Erythroblast (primary cell): ENCODE data around the gene CA12.

Source experiments
- GATA1 ChIP-seq: IDR thresholded peaks from 2 replicates; pipeline ENCODE4 v1.6.1; 2011; ENCODE audit warnings: low read depth, mild to moderate bottlenecking, control low read depth, low read length, moderate library complexity
- POLR2A ChIP-seq: IDR thresholded peaks from 2 replicates; pipeline ENCODE4 v1.6.1; 2011; ENCODE audit warnings: mild to moderate bottlenecking, low read length

DNA sequence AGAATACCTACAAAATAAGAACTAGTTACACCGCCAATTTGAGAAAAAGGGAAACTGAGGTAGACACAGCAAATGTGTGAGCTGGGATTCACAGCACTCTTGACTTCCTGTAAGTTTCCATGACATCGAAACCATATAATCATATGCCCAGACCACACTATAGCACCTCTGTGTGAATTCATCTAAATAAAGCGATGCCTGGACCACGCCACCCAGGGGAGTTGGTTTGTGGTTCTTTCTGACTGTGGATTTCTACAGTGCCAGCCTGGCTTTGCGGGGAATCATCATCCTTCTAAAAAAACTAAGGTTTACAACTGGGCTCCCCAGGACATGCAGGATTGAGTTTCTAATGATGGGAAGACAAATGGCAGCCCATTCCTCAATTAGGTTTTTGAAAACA, 23.5 kb upstream of the CA12 start:
- no peak for TF ChIP-seq POLR2A
- no peak for TF ChIP-seq GATA1
